ENCODE results near the gene CMTM8.
A peak's percentile ranks its signal among the peaks of the same experiment; 100 is the strongest.

Gene CMTM8

GRCh38 chr3:32354362-32354778 is 115.9 kb downstream of the CMTM8 start:
- H3K4me3 ChIP-seq (replicated peaks in 1 of 2; ENCODE audit: low read depth in 2 of 2, low read length in 2 of 2), result no peak overlapping the region
- TF ChIP-seq CTCF (IDR thresholded peaks at IDR 0.05; ENCODE audit: low read depth, low read length), result no peak
- DNase-seq (ENCODE audit: low read depth in 2 of 2), result peak; percentile 27 to 45

- no peak for DNase-seq (ENCODE audit: low read depth in 2 of 2)
- TF ChIP-seq CTCF (IDR thresholded peaks at IDR 0.05; ENCODE audit: low read depth, low read length), result no peak
- H3K4me3 ChIP-seq (replicated peaks in 1 of 2; ENCODE audit: low read depth in 2 of 2, low read length in 2 of 2), result no peak overlapping the region
Measured at GRCh38 chr3:32355751-32356291, 117.3 kb downstream of the CMTM8 start.

GRCh38 chr3:32359766-32360492 is 121.4 kb downstream of the CMTM8 start:
- no peak for DNase-seq (ENCODE audit: low read depth in 2 of 2)
- TF ChIP-seq CTCF (IDR thresholded peaks at IDR 0.05; ENCODE audit: low read depth, low read length), result no peak
- no peak overlapping the region for H3K4me3 ChIP-seq (replicated peaks in 1 of 2; ENCODE audit: low read depth in 2 of 2, low read length in 2 of 2)

GRCh38 chr3:32360493-32360827 is 122.0 kb downstream of the CMTM8 start:
- DNase-seq (ENCODE audit: low read depth in 2 of 2), result no peak
- no peak for TF ChIP-seq CTCF (IDR thresholded peaks at IDR 0.05; ENCODE audit: low read depth, low read length)

GRCh38 chr3:32366638-32367397 is 128.3 kb downstream of the CMTM8 start:
- no peak overlapping the region for H3K4me3 ChIP-seq (replicated peaks in 1 of 2; ENCODE audit: low read depth in 2 of 2, low read length in 2 of 2)
- DNase-seq (ENCODE audit: low read depth in 2 of 2), result peak in 1 of 2 donors; percentile 49
- TF ChIP-seq CTCF (IDR thresholded peaks at IDR 0.05; ENCODE audit: low read depth, low read length), result no peak

More at GRCh38 chr3:32360493-32360827, 122.0 kb downstream of the CMTM8 start:
- H3K4me3 ChIP-seq (replicated peaks in 1 of 2; ENCODE audit: low read depth in 2 of 2, low read length in 2 of 2), result no peak overlapping the region

- TF ChIP-seq CTCF (IDR thresholded peaks at IDR 0.05; ENCODE audit: low read depth, low read length), result no peak
- no peak overlapping the region for H3K4me3 ChIP-seq (replicated peaks in 1 of 2; ENCODE audit: low read depth in 2 of 2, low read length in 2 of 2)
- DNase-seq (ENCODE audit: low read depth in 2 of 2), result no peak
Measured at GRCh38 chr3:32367442-32367841, 129.0 kb downstream of the CMTM8 start.

Data from cardiac fibroblast (primary cell).